NT2/D1 (cell line): ENCODE measurements around the gene HELT.

Experiments used
- SUZ12 ChIP-seq: IDR thresholded peaks from 2 replicates; pipeline ENCODE4 v1.6.1; 2011; ENCODE audit not compliant: insufficient read length, insufficient read depth; ENCODE audit errors: extremely low read depth
- YY1 ChIP-seq: IDR thresholded peaks from 2 replicates; pipeline ENCODE4 v1.6.1; 2011; ENCODE audit not compliant: insufficient read length, insufficient read depth
- ZNF274 ChIP-seq: IDR thresholded peaks from 2 replicates; pipeline ENCODE4 v1.6.1; 2011; ENCODE audit warnings: mild to moderate bottlenecking, low read depth, low read length

DNA sequence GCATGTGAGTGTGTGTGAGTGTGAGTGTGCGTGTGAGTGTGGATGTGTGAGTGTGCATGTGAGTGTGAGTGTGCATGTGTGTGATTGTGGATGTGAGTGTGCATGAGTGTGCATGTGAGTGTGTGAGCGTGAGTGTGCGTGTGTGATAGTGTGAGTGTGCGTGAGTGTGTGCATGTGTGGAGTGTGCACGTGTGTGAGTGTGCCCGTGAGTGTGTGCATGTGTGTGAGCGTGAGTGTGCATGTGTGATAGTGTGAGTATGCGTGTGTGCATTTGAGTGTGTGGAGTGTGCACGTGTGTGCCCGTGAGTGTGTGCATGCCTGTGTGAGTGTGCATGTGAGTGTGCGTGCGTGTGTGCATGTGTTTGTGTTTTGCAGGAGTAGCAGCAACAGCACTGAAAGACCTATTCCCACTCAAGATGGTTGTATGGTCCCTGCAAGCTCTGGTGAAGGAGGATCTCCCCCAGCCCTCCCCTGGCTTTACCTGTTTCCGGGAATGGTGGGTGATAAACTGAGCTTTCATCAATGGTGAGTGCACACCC is 30.7 kb upstream of the HELT start:
- TF ChIP-seq ZNF274, result no peak
- no peak for TF ChIP-seq SUZ12
- no peak for TF ChIP-seq YY1
